NB4 (cell line): ENCODE data around the gene NHP2.
A peak's percentile ranks its signal among the peaks of the same experiment; 100 is the strongest.

Experiments
- DNase-seq: peaks from one replicate; pipeline ENCODE4 v3.0.0; 2010; ENCODE audit warnings: low read depth
- H3K4me3 ChIP-seq: one replicate; pipeline ENCODE4 v1.5.1; 2011; ENCODE audit warnings: mild to moderate bottlenecking, low read depth, low read length, moderate library complexity
- CTCF ChIP-seq: IDR thresholded peaks from one replicate; pipeline ENCODE4 v1.5.1; 2012; ENCODE audit warnings: low read depth, low read length
- MAX ChIP-seq: IDR thresholded peaks from 2 replicates; pipeline ENCODE4 v1.6.1; 2011; ENCODE audit warnings: low read depth, low read length
- MYC ChIP-seq: IDR thresholded peaks from 2 replicates; pipeline ENCODE4 v1.6.1; 2011; ENCODE audit warnings: low read depth, low read length
- POLR2A ChIP-seq: IDR thresholded peaks from 2 replicates; pipeline ENCODE4 v1.6.1; 2011; ENCODE audit warnings: mild to moderate bottlenecking; ENCODE audit not compliant: insufficient read length; ENCODE audit errors: extremely low read depth

NHP2 gene

GRCh38 chr5:178182158-178182876 lies 28.6 kb upstream of the NHP2 start:
- DNase-seq = peak; percentile 95
- no peak overlapping the region for H3K4me3 ChIP-seq
- TF ChIP-seq MYC (peak; percentile 48; the same call in 1 of the 2 replicates), CTCF (no peak), MAX (peak; percentile 37; the same call in 1 of the 2 replicates), POLR2A (no peak)

DNA sequence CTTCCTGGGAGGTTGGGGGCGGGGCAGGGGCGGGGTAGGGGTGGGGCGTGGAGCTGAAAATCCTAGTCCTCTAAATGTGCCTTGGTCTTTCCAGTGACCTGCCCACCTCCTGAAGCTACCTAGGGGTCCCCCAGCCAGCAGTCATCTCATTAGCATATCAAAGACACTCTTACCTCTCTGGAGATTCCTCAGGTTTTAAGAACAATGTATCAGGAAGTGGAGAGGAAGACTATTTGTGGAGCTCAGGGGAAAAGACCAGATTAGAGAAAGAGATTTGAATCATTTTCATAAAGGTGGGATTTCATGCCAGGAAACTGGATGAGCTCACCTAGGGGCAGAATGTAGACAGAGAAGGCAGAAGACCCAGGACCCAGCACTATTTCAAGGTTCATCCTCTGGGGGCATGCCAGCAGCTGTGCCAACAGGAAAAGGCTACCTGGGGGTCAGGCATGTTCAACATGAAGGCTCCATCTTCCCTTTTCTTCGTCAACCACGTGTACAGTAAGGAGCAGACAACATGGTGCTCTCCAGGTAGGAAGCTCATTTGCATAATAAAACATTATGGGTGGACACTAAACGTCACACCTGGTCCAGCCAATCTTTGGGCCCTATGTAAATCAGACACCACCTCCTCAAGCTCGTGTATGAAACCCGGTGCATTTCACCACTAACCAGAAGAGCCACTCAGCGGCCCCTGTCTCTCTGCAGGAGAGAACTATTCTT lies 26.6 kb upstream of the NHP2 start:
- no peak for TF ChIP-seq POLR2A
- TF ChIP-seq MYC = no peak
- no peak for TF ChIP-seq CTCF
- TF ChIP-seq MAX = no peak
- no peak overlapping the region for H3K4me3 ChIP-seq
- no peak for DNase-seq

GRCh38 chr5:178177569-178177968 lies 23.9 kb upstream of the NHP2 start:
- H3K4me3 ChIP-seq = no peak overlapping the region
- TF ChIP-seq POLR2A = no peak
- no peak for TF ChIP-seq MYC
- DNase-seq = no peak

- DNase-seq = no peak
- TF ChIP-seq MYC (no peak), MAX (no peak), CTCF (no peak), POLR2A (no peak)
- no peak overlapping the region for H3K4me3 ChIP-seq
These were observed 23.1 kb upstream of the NHP2 start for GRCh38 chr5:178176791-178177190.

DNA sequence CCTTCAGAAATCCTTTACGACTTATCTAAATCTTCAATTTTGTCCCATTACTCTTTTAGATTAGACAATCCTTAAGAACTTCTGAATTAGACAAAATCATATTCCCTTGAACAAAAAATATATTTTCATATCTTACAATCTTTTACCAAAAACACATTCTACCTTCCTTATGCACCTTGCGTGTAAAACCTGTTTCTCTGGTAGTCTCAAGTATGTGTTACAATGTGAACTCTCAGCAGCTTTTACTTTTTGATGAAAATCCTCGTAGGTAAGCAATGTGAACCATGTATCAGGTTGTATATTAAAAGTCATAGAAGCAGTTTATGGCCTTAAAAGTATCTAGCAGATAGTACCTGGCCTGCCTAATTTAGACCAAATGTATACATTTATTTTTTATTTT lies 20.8 kb upstream of the NHP2 start:
- no peak for DNase-seq
- no peak overlapping the region for H3K4me3 ChIP-seq
- no peak for TF ChIP-seq CTCF
- no peak for TF ChIP-seq POLR2A
- no peak for TF ChIP-seq MYC
- no peak for TF ChIP-seq MAX

DNA sequence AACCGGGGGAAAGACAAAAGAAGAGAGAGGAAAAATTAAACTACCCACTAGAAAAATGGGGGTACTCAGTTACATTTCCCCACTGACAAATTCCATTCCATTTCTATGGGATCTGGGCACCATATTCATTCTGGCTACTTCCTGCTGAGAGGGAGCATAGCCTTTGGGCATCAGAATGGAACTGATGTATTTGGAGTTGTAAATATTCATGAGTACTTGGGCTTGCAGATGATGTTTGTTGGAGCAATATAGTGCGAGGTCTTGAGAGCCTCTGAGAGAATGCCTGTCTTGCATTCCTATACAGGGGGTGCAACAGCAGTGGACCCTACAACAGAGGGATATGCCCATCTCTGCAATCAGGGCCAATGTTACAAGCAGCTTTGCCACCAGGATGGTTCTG lies 16.8 kb upstream of the NHP2 start:
- H3K4me3 ChIP-seq = no peak overlapping the region
- TF ChIP-seq CTCF (no peak), MYC (no peak), MAX (no peak), POLR2A (no peak)
- DNase-seq = no peak
